Measurements from ENCODE around the gene CLSTN1.
A peak's percentile ranks its signal among the peaks of the same experiment; 100 is the strongest.

The CLSTN1 gene

DNA sequence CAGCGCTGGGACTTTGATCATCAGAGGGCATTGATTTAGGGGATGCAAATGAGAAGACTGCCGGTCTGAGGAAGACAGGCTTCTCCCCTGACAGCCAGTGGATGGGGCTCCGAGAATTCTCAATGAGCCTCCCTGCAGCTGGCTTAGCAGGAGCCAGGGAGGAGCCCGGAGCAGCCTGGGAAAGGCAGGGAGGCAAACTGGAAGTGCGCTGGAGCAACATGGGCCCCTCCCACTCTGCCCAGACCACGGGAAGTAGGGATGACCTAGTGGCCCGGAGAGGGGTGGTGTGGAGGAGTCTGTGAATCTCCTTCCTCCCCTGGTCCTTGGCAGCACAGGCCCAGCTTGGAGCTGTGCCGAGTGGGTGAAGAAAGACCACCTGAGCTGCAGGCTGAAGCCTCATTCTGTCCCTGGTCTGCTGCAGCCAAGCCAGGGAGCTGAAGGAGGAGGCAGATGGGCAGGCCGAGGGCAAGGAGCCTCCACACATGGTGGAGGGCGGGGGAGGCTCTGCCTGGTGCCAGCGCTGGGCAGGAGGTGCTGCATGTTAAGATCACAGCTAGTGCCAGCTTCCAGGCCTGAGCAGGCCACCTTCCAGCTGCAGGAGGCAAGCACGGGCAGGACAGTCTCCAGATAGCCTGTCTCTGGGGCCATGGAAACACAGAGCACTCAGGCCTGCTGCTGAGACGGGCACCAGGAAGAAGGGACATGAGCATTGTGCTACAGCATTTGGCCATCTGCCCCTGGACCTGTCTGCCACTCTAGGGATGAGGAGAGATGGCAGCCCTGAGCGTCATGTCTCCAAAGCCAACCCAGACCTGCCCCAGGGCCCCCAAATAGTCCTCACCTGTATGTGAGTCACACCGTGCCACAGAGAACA is 12.2 kb upstream of the CLSTN1 start:
- no peaks in the 10 kb centered on the region for H3K79me2 ChIP-seq (ENCODE audit: insufficient read depth, low read length)
- H3K4me2 ChIP-seq (ENCODE audit: low read length): peak overlapping the region; percentile 25; the same call in 1 of the 2 replicates
- no peak overlapping the region for H2AFZ ChIP-seq (ENCODE audit: low read length)
- no peak overlapping the region for H3K4me3 ChIP-seq (ENCODE audit: low read depth, low read length, poor library complexity, severe bottlenecking)
- no peaks in the 10 kb centered on the region for H3K27me3 ChIP-seq (ENCODE audit: insufficient read depth, low read length)
- H3F3A ChIP-seq (ENCODE audit: insufficient read depth, low read length): no peaks in the 10 kb centered on the region
- peaks cover 40% of the 10 kb centered on the region for H3K4me1 ChIP-seq (ENCODE audit: insufficient read depth, low read length, severe bottlenecking)
- no peaks in the 10 kb centered on the region for H4K20me1 ChIP-seq (ENCODE audit: insufficient read depth, low read length)
- TF ChIP-seq CTCF (IDR thresholded peaks at IDR 0.05; ENCODE audit: low read length): no peak
- TF ChIP-seq EZH2 (IDR thresholded peaks at IDR 0.05; ENCODE audit: borderline replicate concordance, low read length): no peak
- no peaks in the 10 kb centered on the region for H3K9me2 ChIP-seq (ENCODE audit: low read depth, low read length)
- H3K36me3 ChIP-seq (ENCODE audit: insufficient read depth, low read length): no peaks in the 10 kb centered on the region
- H3K9ac ChIP-seq (ENCODE audit: low read length): no peak overlapping the region; the same call in 1 of the 2 replicates
- H3K9me3 ChIP-seq (ENCODE audit: low read length): no peaks in the 10 kb centered on the region
- H3K27ac ChIP-seq (ENCODE audit: low read depth, low read length, poor library complexity, severe bottlenecking): peak overlapping the region; percentile 51

- no peaks in the 10 kb centered on the region for H3K79me2 ChIP-seq (ENCODE audit: insufficient read depth, low read length)
- no peaks in the 10 kb centered on the region for H3K9me2 ChIP-seq (ENCODE audit: low read depth, low read length)
- H3K27ac ChIP-seq (ENCODE audit: low read depth, low read length, poor library complexity, severe bottlenecking): no peak overlapping the region
- no peak for TF ChIP-seq EZH2 (IDR thresholded peaks at IDR 0.05; ENCODE audit: borderline replicate concordance, low read length)
- TF ChIP-seq CTCF (IDR thresholded peaks at IDR 0.05; ENCODE audit: low read length): no peak
- no peak overlapping the region for H2AFZ ChIP-seq (ENCODE audit: low read length)
- peaks cover 40% of the 10 kb centered on the region for H3K4me1 ChIP-seq (ENCODE audit: insufficient read depth, low read length, severe bottlenecking)
- no peaks in the 10 kb centered on the region for H3K27me3 ChIP-seq (ENCODE audit: insufficient read depth, low read length)
- no peak overlapping the region for H3K4me3 ChIP-seq (ENCODE audit: low read depth, low read length, poor library complexity, severe bottlenecking)
- no peak overlapping the region; the same call in 1 of the 2 replicates for H3K9ac ChIP-seq (ENCODE audit: low read length)
- no peaks in the 10 kb centered on the region for H3K9me3 ChIP-seq (ENCODE audit: low read length)
- H3K4me2 ChIP-seq (ENCODE audit: low read length): peak overlapping the region; percentile 25; the same call in 1 of the 2 replicates
- no peaks in the 10 kb centered on the region for H3K36me3 ChIP-seq (ENCODE audit: insufficient read depth, low read length)
- H4K20me1 ChIP-seq (ENCODE audit: insufficient read depth, low read length): no peaks in the 10 kb centered on the region
- no peaks in the 10 kb centered on the region for H3F3A ChIP-seq (ENCODE audit: insufficient read depth, low read length)
These were observed 11.6 kb upstream of the CLSTN1 start for GRCh38 chr1:9835404-9835757.

DNA sequence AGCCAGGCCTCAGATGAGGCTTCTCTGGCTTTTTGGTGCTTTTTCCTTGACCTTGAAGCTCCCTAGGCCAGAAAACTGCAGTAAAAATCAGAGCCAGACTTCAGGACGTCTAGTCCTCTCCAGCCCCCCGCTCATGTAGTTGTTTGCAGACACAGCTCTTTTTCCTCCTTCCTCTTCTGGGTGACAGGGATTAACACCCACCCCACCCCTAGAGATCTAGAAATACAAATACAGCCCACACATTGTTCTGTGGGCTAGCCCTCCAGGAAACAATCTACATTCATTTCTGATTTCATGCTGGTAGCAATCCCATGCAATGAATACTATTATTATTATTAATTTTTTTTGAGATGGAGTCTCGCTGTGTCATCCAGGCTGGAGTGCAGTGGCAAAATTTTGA is 9.9 kb upstream of the CLSTN1 start:
- Histone ChIP-seq H3K9ac (ENCODE audit: low read length) (no peak overlapping the region), H3K4me2 (ENCODE audit: low read length) (no peak overlapping the region), H3K9me3 (ENCODE audit: low read length) (no peaks in the 10 kb centered on the region), H3K36me3 (ENCODE audit: insufficient read depth, low read length) (no peaks in the 10 kb centered on the region), H3K4me1 (ENCODE audit: insufficient read depth, low read length, severe bottlenecking) (peaks cover 29% of the 10 kb centered on the region), H2AFZ (ENCODE audit: low read length) (no peak overlapping the region), H3K9me2 (ENCODE audit: low read depth, low read length) (no peaks in the 10 kb centered on the region), H3F3A (ENCODE audit: insufficient read depth, low read length) (no peaks in the 10 kb centered on the region), H3K27me3 (ENCODE audit: insufficient read depth, low read length) (no peaks in the 10 kb centered on the region), H3K4me3 (ENCODE audit: low read depth, low read length, poor library complexity, severe bottlenecking) (no peak overlapping the region), H3K27ac (ENCODE audit: low read depth, low read length, poor library complexity, severe bottlenecking) (no peak overlapping the region), H4K20me1 (ENCODE audit: insufficient read depth, low read length) (no peaks in the 10 kb centered on the region), H3K79me2 (ENCODE audit: insufficient read depth, low read length) (no peaks in the 10 kb centered on the region)
- TF ChIP-seq EZH2 (IDR thresholded peaks at IDR 0.05; ENCODE audit: borderline replicate concordance, low read length): no peak
- TF ChIP-seq CTCF (IDR thresholded peaks at IDR 0.05; ENCODE audit: low read length): no peak

All from OCI-LY1 (cell line).